Cardiac muscle cell (in vitro differentiated cells and primary cell): Measurements from ENCODE around the gene ADGRB2. TPM values are rescaled to one million over a fixed set of nuclear protein-coding genes. Genes with fewer than 3 reads are reported as not detected.

ENCODE experiments used
- DNase-seq, 2 donors: peaks; one replicate each; pipeline versions ENCODE4 v3.0.0 to v3.0.0-alpha.2; 2010 to 2017; ENCODE audit warnings: low read depth in 1 of 2, low spot score in 1 of 2
- H3K27ac ChIP-seq: fragments of 200-600 bp; sonication (generic); 2 replicates; pipeline ENCODE4 v1.5.1; 2016
- H3K27me3 ChIP-seq: fragments of 200-600 bp; sonication (generic); 2 replicates; pipeline ENCODE4 v1.6.0; 2016; ENCODE audit warnings: control low read depth
- H3K36me3 ChIP-seq: fragments of 200-600 bp; sonication (generic); 2 replicates; pipeline ENCODE4 v1.5.1; 2016; ENCODE audit warnings: control low read depth
- H3K4me1 ChIP-seq: fragments of 200-600 bp; sonication (generic); 2 replicates; pipeline ENCODE4 v1.8.1; 2017; ENCODE audit warnings: low read depth, mild to moderate bottlenecking, mixed run types
- H3K4me3 ChIP-seq: fragments of 200-600 bp; sonication (generic); 2 replicates; pipeline ENCODE4 v1.5.1; 2016; ENCODE audit warnings: mild to moderate bottlenecking
- H3K9me3 ChIP-seq: fragments of 200-600 bp; sonication (generic); 2 replicates; pipeline ENCODE4 v1.5.1; 2017; ENCODE audit warnings: low read depth, mild to moderate bottlenecking, control low read depth
- CTCF ChIP-seq: IDR thresholded peaks from 2 replicates; pipeline ENCODE4 v1.5.1; 2012; ENCODE audit warnings: low read depth, mild to moderate bottlenecking, low read length
- polyA plus RNA-seq: library from polyadenylated mRNA; unstranded; fragments of >200 nt; fragmentation: Nextera tagmentation; extraction: Ambion mirVana; gene quantifications from 2 replicates; pipeline ENCODE4 v1.2.1, GENCODE V29; 2016
- total RNA-seq: library from RNA; depleted of rRNA; stranded (reverse); fragments of >200 nt; gene quantifications from 2 replicates; pipeline ENCODE4 v1.2.3, GENCODE V29; 2016

The ADGRB2 gene
- total and polyA plus RNA-seq, 2 experiments from 2014 or later, result 95.0 to 309 TPM

- no peak for DNase-seq
- Histone ChIP-seq H3K27me3 (no peaks in the 10 kb centered on the region), H3K4me1 (no peaks in the 10 kb centered on the region), H3K36me3 (peaks cover 26% of the 10 kb centered on the region), H3K9me3 (no peaks in the 10 kb centered on the region), H3K4me3 (no peak overlapping the region), H3K27ac (no peak overlapping the region)
- no peak for TF ChIP-seq CTCF
Measured at GRCh38 chr1:31732751-31733289, 31.3 kb downstream of the ADGRB2 start.

- Histone ChIP-seq H3K27ac (no peak overlapping the region), H3K9me3 (no peaks in the 10 kb centered on the region), H3K36me3 (peaks cover 23% of the 10 kb centered on the region), H3K27me3 (no peaks in the 10 kb centered on the region), H3K4me3 (no peak overlapping the region), H3K4me1 (no peaks in the 10 kb centered on the region)
- DNase-seq, result no peak
- TF ChIP-seq CTCF, result no peak
Measured at GRCh38 chr1:31732343-31732742, 31.8 kb downstream of the ADGRB2 start.

GRCh38 chr1:31731049-31731565 is 33.0 kb downstream of the ADGRB2 start:
- Histone ChIP-seq H3K9me3 (no peaks in the 10 kb centered on the region), H3K4me1 (no peaks in the 10 kb centered on the region), H3K27ac (no peak overlapping the region), H3K36me3 (peaks cover 30% of the 10 kb centered on the region), H3K27me3 (no peaks in the 10 kb centered on the region), H3K4me3 (no peak overlapping the region)
- DNase-seq, result no peak
- no peak for TF ChIP-seq CTCF

- no peak for TF ChIP-seq CTCF
- Histone ChIP-seq H3K4me3 (no peak overlapping the region), H3K27me3 (no peaks in the 10 kb centered on the region), H3K36me3 (peaks cover 31% of the 10 kb centered on the region), H3K27ac (no peak overlapping the region), H3K9me3 (no peaks in the 10 kb centered on the region), H3K4me1 (no peaks in the 10 kb centered on the region)
- no peak for DNase-seq
Measured at GRCh38 chr1:31730336-31731048, 33.6 kb downstream of the ADGRB2 start.

GRCh38 chr1:31727849-31728248 is 36.3 kb downstream of the ADGRB2 start:
- no peak overlapping the region for H3K27ac ChIP-seq
- no peaks in the 10 kb centered on the region for H3K4me1 ChIP-seq
- no peak for TF ChIP-seq CTCF
- peaks cover 32% of the 10 kb centered on the region for H3K36me3 ChIP-seq
- DNase-seq, result no peak
- H3K27me3 ChIP-seq, result no peaks in the 10 kb centered on the region
- no peaks in the 10 kb centered on the region for H3K9me3 ChIP-seq
- no peak overlapping the region for H3K4me3 ChIP-seq
